Heart right ventricle (tissue), 16 donors: ENCODE data around the gene LRRC2. TPM values are rescaled to one million over a fixed set of nuclear protein-coding genes. Genes with fewer than 3 reads are reported as not detected.

Experiments
- ATAC-seq, 8 donors: fragments of 200-7000 bp; cut with Tn5 transposase; one replicate each; pipeline ENCODE4 v1.9.1; 2020; ENCODE audit warnings: mild to moderate bottlenecking in 8 of 8, moderate library complexity in 8 of 8, moderate number of reproducible peaks in 1 of 8
- DNase-seq, 2 donors: peaks; one replicate each; pipeline ENCODE4 v3.0.0-alpha.2; 2020
- H3K27ac ChIP-seq, 10 donors: fragments of 200-600 bp; sonication (generic) in 2 of 10; one replicate each; pipeline versions ENCODE4 v1.5.0 to v1.8.0; 2020 to 2022; ENCODE audit warnings: mild to moderate bottlenecking in 3 of 10
- H3K27me3 ChIP-seq, 7 donors: fragments of 200-600 bp; one replicate each; pipeline ENCODE4 v1.8.0; 2021 to 2022; ENCODE audit warnings: mild to moderate bottlenecking in 2 of 7
- H3K36me3 ChIP-seq, 9 donors: fragments of 200-600 bp; sonication (generic) in 1 of 9; one replicate each; pipeline versions ENCODE4 v1.5.0 to v1.8.0; 2020 to 2022; ENCODE audit warnings: mild to moderate bottlenecking in 2 of 9
- H3K4me1 ChIP-seq, 9 donors: fragments of 200-600 bp; sonication (generic) in 1 of 9; one replicate each; pipeline versions ENCODE4 v1.5.0 to v1.8.0; 2020 to 2022; ENCODE audit warnings: mild to moderate bottlenecking in 4 of 9
- H3K4me3 ChIP-seq, 10 donors: fragments of 200-600 bp; sonication (generic) in 2 of 10; one replicate each; pipeline versions ENCODE4 v1.5.0 to v1.8.0; 2020 to 2022; ENCODE audit warnings: mild to moderate bottlenecking in 7 of 10, moderate library complexity in 2 of 10
- H3K9me3 ChIP-seq, 11 donors: fragments of 200-600 bp in 10 of 11; sonication (generic) in 2 of 11; one replicate each; pipeline versions ENCODE4 v1.5.0 to v1.8.0; 2013 to 2022; ENCODE audit warnings: mild to moderate bottlenecking in 2 of 11, control low read depth in 1 of 11, moderate library complexity in 1 of 11
- WGBS, 2 donors: extraction: QIAGEN DNeasy Blood & Tissue Kit; methylation state at CpG; one replicate each; pipeline ENCODE4 v1.1.7; 2013; ENCODE audit warnings: inconsistent platforms in 1 of 2; 5-methylcytosine and 5-hydroxymethylcytosine counted together
- intact Hi-C, 10 donors: fragments of 100-400 bp; cut with DNase I; formaldehyde crosslinking; loops; one replicate each; pipeline versions ENCODE4 v1.11.1 to v1.14.2; 2022
- polyA plus RNA-seq, 2 donors: library from polyadenylated mRNA; stranded (reverse); fragments of 200-250 nt; gene quantifications; one replicate each; pipeline ENCODE4 v1.2.3, GENCODE V29; 2013
- total RNA-seq, 10 donors: library from RNA; stranded (reverse); fragmentation: NEBNext Ultra II Directional in 3 of 10; extraction: Animal tissue kit (Norgen Biotek cat#: 25700) in 3 of 10; gene quantifications; one replicate each; pipeline versions ENCODE4 v1.2.1 to v1.2.4, GENCODE V29; 2021 to 2023
- TF ChIP-seq, protein P1 (sequence below), 9 donors: fragments of 200-600 bp; sonication (generic) in 2 of 9; IDR thresholded peaks; one replicate each; pipeline versions ENCODE4 v1.5.0 to v1.8.0; 2021 to 2022; ENCODE audit warnings: antibody characterized with exemption in 9 of 9, mild to moderate bottlenecking in 5 of 9, moderate library complexity in 1 of 9
- donor health status: Arrhythmogenic right ventricular cardiomyopathy.
- donor health status: ischemic (EF 13 %, LVEDD 7.1; RV severe dilation, severe dysfunction).
- donor health status: healthy with polysubstance abuse.
- donor health status: DM: no; HTN: yes; CAD: no.
- donor health status: DM: no; HTN: no; CAD: no.
- donor health status: ischemic (EF 25% LVEDD 6.9; RV normal size, moderate dysfunction).
- donor health status: ischemic (EF 25% LVEDD 5.7; RV mildly dilated, moderate dysfunction).
- donor health status: healthy.
- donor health status: DM: yes; HTN: yes; CAD: no.
- donor health status: Ischemic cardiomyopathy.
- donor health status: ischemic (EF 35%, LVEDD 5.7; RV mildly dilated, moderate dysfunction).
- donor health status: nonischemic (EF 11% LVEDD 7.7; RV severe dilation, severe dysfunction).
- donor health status: DM: yes; HTN: yes; CAD: no.
- donor health status: PGD.
- donor health status: ischemic (EF 29% LVEDD 5.4; RV normal size, mild dysfunction).
- donor health status: nonischemic (EF 23%, LVEDD 6.1; RV moderate dilation, normal function).

The LRRC2 gene
- total and polyA plus RNA-seq, 12 donors = 10.7 to 163 (median 125) TPM

DNA sequence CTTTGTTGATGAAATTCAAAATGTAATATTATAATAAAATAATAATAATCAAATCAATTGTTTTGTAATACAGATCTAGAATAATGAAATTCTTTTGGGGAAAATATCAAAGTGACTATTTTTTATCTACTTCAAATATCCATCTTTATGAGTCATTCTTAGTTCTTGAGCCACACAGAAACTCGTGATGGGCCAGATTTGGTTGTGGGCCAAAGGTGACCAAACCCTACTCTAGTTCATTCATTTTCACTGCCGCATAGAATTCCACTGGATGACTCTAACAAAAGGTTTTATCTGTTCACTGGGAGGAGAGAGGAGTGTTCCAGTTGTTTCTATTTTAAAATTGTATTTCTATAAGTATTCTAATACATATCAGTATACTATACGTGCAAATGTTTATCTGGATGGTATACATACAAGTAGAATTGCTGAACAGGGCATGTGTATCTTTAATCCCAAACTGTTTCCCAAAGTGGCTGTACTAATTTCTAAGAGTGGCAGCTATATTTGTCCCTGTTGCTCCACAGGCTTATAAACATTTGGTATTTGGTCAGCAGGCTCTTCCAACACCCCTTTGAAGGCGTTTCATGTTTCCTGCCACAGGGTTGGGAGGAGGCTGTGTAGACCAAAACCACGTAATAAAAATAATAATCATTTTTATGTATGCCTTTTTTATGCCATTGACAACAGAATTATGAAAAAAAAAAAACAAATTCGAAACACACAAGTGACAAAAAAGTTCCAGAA, 75.6 kb downstream of the LRRC2 start:
- intact Hi-C loops = loop anchor here in 4 of 10 donors (5.0 kb wide), 2 partner anchors 62 to 67 kb away; no protein-coding TSS in a partner anchor
- H3K27me3 ChIP-seq = no peaks in the 10 kb centered on the region
- no peak for DNase-seq
- H3K36me3 ChIP-seq = no peaks in the 10 kb centered on the region
- H3K4me1 ChIP-seq = peaks cover 0 to 27% (median 11%) of the 10 kb centered on the region in 9 donors
- no peak overlapping the region for H3K4me3 ChIP-seq
- no peaks in the 10 kb centered on the region for H3K9me3 ChIP-seq
- H3K27ac ChIP-seq = peak overlapping the region in 9 of 10 donors; percentile 9 to 67 (median 36)
- 68 to 72% methylated on average over 6 of the region's 6 CpGs for WGBS, 2 donors
- TF ChIP-seq, protein P1, sequence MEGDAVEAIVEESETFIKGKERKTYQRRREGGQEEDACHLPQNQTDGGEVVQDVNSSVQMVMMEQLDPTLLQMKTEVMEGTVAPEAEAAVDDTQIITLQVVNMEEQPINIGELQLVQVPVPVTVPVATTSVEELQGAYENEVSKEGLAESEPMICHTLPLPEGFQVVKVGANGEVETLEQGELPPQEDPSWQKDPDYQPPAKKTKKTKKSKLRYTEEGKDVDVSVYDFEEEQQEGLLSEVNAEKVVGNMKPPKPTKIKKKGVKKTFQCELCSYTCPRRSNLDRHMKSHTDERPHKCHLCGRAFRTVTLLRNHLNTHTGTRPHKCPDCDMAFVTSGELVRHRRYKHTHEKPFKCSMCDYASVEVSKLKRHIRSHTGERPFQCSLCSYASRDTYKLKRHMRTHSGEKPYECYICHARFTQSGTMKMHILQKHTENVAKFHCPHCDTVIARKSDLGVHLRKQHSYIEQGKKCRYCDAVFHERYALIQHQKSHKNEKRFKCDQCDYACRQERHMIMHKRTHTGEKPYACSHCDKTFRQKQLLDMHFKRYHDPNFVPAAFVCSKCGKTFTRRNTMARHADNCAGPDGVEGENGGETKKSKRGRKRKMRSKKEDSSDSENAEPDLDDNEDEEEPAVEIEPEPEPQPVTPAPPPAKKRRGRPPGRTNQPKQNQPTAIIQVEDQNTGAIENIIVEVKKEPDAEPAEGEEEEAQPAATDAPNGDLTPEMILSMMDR (IDR thresholded peaks at IDR 0.05) = no peak
- peak in 5 of 8 donors; percentile 38 to 79 (median 56) for ATAC-seq

DNA sequence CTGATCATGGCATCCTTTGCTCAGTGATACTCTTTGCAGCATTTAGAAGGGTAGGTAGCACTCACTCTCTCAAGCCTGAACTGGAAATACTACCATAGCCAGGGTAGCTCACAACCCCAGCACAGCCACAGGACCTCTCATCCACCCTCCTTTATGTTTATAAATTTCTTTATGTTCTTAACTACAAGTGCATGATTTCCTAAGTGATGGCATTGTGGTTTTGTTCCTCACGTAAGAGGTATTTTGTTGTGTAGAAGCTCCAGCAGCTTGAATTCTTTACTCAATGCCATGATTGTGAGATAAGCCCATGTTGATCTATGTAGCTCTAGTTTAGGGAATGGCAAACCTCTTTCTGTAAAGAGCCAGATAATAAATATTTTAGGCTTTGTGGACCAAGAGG, 76.2 kb downstream of the LRRC2 start:
- Histone ChIP-seq H3K4me1 (peaks cover 0 to 27% (median 11%) of the 10 kb centered on the region in 9 donors), H3K36me3 (no peaks in the 10 kb centered on the region), H3K27ac (peak overlapping the region in 1 of 10 donors; percentile 11), H3K4me3 (no peak overlapping the region), H3K27me3 (no peaks in the 10 kb centered on the region), H3K9me3 (no peaks in the 10 kb centered on the region)
- WGBS, 2 donors = 82 to 86% methylated on average over 1 of the region's 1 CpG
- no peak for ATAC-seq
- DNase-seq = no peak
- TF ChIP-seq, protein P1 (IDR thresholded peaks at IDR 0.05) = no peak
- intact Hi-C loops = loop anchor here (1.0 to 10.0 kb wide), 10 partner anchors 27 to 205 kb away; partner anchors contain the start of gene ALS2CL (in 1 of the 10)

DNA sequence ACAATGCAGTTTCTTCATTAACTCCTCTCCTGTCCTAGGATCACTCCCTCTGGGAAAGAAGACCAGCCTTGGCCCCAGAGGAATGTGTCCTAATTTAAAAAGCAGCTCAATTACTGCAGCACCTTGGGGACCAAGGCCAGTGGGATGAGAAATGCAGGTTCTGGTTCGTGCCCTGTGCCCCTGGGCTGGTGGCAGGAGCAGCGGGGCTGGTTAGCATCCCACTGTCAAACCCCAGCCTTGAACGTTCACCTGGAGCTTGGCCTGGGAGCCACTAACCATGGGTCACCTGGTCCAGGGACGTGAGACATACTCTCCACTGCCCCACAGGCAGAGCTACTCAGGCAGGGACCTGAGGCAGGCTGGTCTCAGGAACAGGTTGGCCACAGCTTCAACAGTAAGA, 76.7 kb downstream of the LRRC2 start:
- H3K27ac ChIP-seq = no peak overlapping the region
- no peak for DNase-seq
- WGBS, 2 donors = 82 to 87% methylated on average over 4 of the region's 4 CpGs

DNA sequence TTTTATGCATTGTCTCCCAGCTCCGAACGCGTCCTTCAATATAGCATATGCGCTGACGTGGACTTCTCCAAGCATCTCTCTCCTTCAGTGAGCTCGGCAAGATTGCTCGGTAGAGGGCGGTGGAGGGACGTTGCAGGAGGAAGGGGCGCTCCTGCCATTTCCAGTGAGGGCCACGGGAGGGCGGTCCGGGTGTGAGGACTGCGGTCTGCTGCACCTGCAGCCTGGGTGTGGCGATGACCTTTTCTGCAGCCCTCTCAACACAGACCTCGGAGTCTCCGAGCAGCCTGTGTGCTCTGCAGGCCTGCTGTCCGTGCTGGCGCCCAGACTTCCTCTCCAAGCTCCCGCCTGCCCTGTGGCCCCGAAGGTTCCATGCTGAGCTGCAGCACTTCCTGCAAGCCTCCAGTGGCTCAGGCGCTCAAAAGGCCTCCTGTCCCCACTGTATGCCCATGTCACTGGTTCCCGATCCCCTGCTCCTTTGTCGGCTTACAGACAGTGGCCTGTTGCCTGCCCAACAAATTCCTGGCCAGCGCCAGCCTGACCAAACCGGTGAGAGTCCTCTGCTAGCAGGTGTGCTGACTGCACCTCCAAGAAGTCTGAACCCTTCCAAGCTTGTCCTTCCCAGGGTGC, 77.3 kb downstream of the LRRC2 start:
- peak overlapping the region in 4 of 10 donors; percentile 13 to 38 (median 16) for H3K4me3 ChIP-seq
- TF ChIP-seq, protein P1 (IDR thresholded peaks at IDR 0.05) = peak; percentile 91 to 100 (median 98)
- intact Hi-C loops = loop anchor here (1.0 to 10.0 kb wide), 10 partner anchors 26 to 206 kb away; partner anchors contain the start of gene ALS2CL (in 1 of the 10)
- no peak overlapping the region for H3K27ac ChIP-seq
- H3K9me3 ChIP-seq = no peaks in the 10 kb centered on the region
- DNase-seq (peak; percentile 91), ATAC-seq (peak; percentile 81 to 95 (median 92))
- no peaks in the 10 kb centered on the region for H3K36me3 ChIP-seq
- 15 to 16% methylated on average over 26 of the region's 26 CpGs for WGBS, 2 donors
- peaks cover 0 to 27% (median 11%) of the 10 kb centered on the region in 9 donors for H3K4me1 ChIP-seq
- no peaks in the 10 kb centered on the region for H3K27me3 ChIP-seq

More for the DNA sequence above, 76.7 kb downstream of the LRRC2 start:
- TF ChIP-seq, protein P1 (IDR thresholded peaks at IDR 0.05) = no peak
- intact Hi-C loops = loop anchor here (1.0 to 10.0 kb wide), 9 partner anchors 27 to 205 kb away; partner anchors contain the start of gene ALS2CL (in 1 of the 10)
- Histone ChIP-seq H3K9me3 (no peaks in the 10 kb centered on the region), H3K36me3 (no peaks in the 10 kb centered on the region), H3K4me3 (no peak overlapping the region), H3K27me3 (no peaks in the 10 kb centered on the region), H3K4me1 (peaks cover 0 to 27% (median 11%) of the 10 kb centered on the region in 9 donors)
- peak in 1 of 8 donors; percentile 32 for ATAC-seq
